ENCODE data around the gene CUL1.

DNA sequence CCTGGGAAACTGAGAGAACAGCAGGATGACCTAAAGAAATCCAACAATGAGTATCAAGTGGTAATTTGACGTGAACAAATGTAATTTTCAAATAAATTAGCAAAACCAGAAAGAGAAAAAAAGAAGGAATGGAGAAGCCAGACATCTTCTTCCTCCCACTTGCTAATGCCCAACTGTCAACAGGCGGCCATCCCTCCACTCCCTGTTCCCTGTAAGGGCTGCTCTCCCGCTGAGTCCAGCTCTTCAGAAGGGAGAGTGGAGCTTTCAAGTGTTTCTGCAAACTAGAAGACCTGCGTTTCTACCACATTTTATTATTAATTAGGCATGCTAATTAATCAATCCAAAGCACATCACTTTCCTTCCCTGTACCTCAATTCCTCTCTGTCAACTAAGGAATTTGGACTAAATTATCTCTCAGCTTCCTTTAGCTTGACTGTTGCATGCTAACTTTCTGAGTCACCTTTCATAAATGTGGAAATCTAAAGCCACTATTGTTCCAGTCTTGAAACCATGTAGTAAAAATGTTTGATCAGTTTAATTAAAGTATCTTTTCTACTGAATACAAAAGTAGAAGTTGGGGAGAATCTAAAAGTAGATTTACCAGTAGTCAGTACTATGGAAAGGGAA, 48.4 kb upstream of the CUL1 start:
- TF ChIP-seq, protein P1, sequence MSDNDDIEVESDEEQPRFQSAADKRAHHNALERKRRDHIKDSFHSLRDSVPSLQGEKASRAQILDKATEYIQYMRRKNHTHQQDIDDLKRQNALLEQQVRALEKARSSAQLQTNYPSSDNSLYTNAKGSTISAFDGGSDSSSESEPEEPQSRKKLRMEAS (IDR thresholded peaks at IDR 0.05; ENCODE audit: insufficient read depth, insufficient read length) = no peak
- TF ChIP-seq MYC (IDR thresholded peaks at IDR 0.05; ENCODE audit: low read depth, low read length) = no peak
- TF ChIP-seq, protein P2, sequence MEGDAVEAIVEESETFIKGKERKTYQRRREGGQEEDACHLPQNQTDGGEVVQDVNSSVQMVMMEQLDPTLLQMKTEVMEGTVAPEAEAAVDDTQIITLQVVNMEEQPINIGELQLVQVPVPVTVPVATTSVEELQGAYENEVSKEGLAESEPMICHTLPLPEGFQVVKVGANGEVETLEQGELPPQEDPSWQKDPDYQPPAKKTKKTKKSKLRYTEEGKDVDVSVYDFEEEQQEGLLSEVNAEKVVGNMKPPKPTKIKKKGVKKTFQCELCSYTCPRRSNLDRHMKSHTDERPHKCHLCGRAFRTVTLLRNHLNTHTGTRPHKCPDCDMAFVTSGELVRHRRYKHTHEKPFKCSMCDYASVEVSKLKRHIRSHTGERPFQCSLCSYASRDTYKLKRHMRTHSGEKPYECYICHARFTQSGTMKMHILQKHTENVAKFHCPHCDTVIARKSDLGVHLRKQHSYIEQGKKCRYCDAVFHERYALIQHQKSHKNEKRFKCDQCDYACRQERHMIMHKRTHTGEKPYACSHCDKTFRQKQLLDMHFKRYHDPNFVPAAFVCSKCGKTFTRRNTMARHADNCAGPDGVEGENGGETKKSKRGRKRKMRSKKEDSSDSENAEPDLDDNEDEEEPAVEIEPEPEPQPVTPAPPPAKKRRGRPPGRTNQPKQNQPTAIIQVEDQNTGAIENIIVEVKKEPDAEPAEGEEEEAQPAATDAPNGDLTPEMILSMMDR (IDR thresholded peaks at IDR 0.05; ENCODE audit: extremely low read depth in 1 of 2, insufficient read depth in 1 of 2, low read depth in 1 of 2, low read length in 2 of 2) = no peak
- no peak for TF ChIP-seq EZH2 (IDR thresholded peaks at IDR 0.05; ENCODE audit: borderline replicate concordance, low read depth, low read length, severe bottlenecking)
- TF ChIP-seq POLR2A (IDR thresholded peaks at IDR 0.05; ENCODE audit: low read depth, low read length) = no peak
- TF ChIP-seq POLR2AphosphoS5 (IDR thresholded peaks at IDR 0.05; ENCODE audit: insufficient read depth, low read depth, low read length) = no peak
- no peak for TF ChIP-seq JUN (IDR thresholded peaks at IDR 0.05; ENCODE audit: borderline replicate concordance, insufficient read depth, insufficient read length, low read depth)
- no peak for TF ChIP-seq FOS (IDR thresholded peaks at IDR 0.05; ENCODE audit: borderline replicate concordance, insufficient read depth, low read length)
